Suprapubic skin (tissue), 4 donors: ENCODE data around the gene ADSS2. TPM values are rescaled to one million over a fixed set of nuclear protein-coding genes. Genes with fewer than 3 reads are reported as not detected.

Experiments used
- DNase-seq, 2 donors: peaks; one replicate each; pipeline ENCODE4 v3.0.0-alpha.2; 2019; ENCODE audit warnings: low spot score in 2 of 2
- H3K27ac ChIP-seq: fragments of 200-600 bp; sonication (generic); one replicate; pipeline ENCODE4 v1.5.1; 2019
- H3K27me3 ChIP-seq: fragments of 200-600 bp; sonication (generic); one replicate; pipeline ENCODE4 v1.5.1; 2019
- H3K36me3 ChIP-seq: fragments of 200-600 bp; sonication (generic); one replicate; pipeline ENCODE4 v1.5.1; 2019
- H3K4me1 ChIP-seq: fragments of 200-600 bp; sonication (generic); one replicate; pipeline ENCODE4 v1.5.1; 2019
- H3K4me3 ChIP-seq: fragments of 200-600 bp; sonication (generic); one replicate; pipeline ENCODE4 v1.5.1; 2019; ENCODE audit warnings: mild to moderate bottlenecking
- H3K9me3 ChIP-seq: fragments of 200-600 bp; sonication (generic); one replicate; pipeline ENCODE4 v1.5.1; 2019
- CTCF ChIP-seq, 2 donors: fragments of 200-600 bp in 1 of 2; fragments of 450-650 bp in 1 of 2; sonication (generic) in 1 of 2; IDR thresholded peaks; one replicate each; pipeline ENCODE4 v1.5.1; 2016 to 2019; ENCODE audit warnings: antibody characterized with exemption in 2 of 2, mild to moderate bottlenecking in 1 of 2, moderate library complexity in 1 of 2
- EP300 ChIP-seq: sonication (generic); formaldehyde crosslinking; IDR thresholded peaks from one replicate; pipeline ENCODE4 v1.6.1; 2017; ENCODE audit warnings: antibody characterized with exemption
- POLR2A ChIP-seq, 2 donors: fragments of 450-650 bp; IDR thresholded peaks; one replicate each; pipeline ENCODE4 v1.6.1; 2017; ENCODE audit warnings: antibody characterized with exemption in 2 of 2, mild to moderate bottlenecking in 2 of 2, moderate library complexity in 2 of 2
- POLR2AphosphoS5 ChIP-seq, 3 donors: sonication (generic); formaldehyde crosslinking; IDR thresholded peaks; one replicate each; pipeline ENCODE4 v1.6.1; 2017; ENCODE audit warnings: antibody characterized with exemption in 3 of 3
- WGBS: methylation state at CpG from one replicate; pipeline ENCODE4 v1.1.5; 2018; 5-methylcytosine and 5-hydroxymethylcytosine counted together
- total RNA-seq, 4 donors: library from RNA; depleted of rRNA; stranded (reverse); fragments of >200 nt; gene quantifications; one replicate each; pipeline ENCODE4 v1.1.0, GENCODE V29; 2016

ADSS2 gene
- total RNA-seq, 4 donors from 2014 or later: 39.8 to 65.3 (median 52.1) TPM

GRCh38 chr1:244435562-244436205 is 16.0 kb downstream of the ADSS2 start:
- Histone ChIP-seq H3K36me3 (peaks cover 14% of the 10 kb centered on the region), H3K4me1 (peaks cover 10% of the 10 kb centered on the region), H3K27me3 (no peaks in the 10 kb centered on the region), H3K9me3 (no peaks in the 10 kb centered on the region), H3K4me3 (no peak overlapping the region), H3K27ac (no peak overlapping the region)
- no peak for DNase-seq
- no peak for TF ChIP-seq EP300
- no peak for TF ChIP-seq POLR2A (IDR thresholded peaks at IDR 0.05)
- TF ChIP-seq POLR2AphosphoS5 (IDR thresholded peaks at IDR 0.05): no peak
- no peak for TF ChIP-seq CTCF (IDR thresholded peaks at IDR 0.05)
- WGBS: 84% methylated on average over 6 of the region's 6 CpGs

GRCh38 chr1:244431166-244431565 is 20.5 kb downstream of the ADSS2 start:
- Histone ChIP-seq H3K36me3 (peaks cover 25% of the 10 kb centered on the region), H3K27me3 (no peaks in the 10 kb centered on the region), H3K9me3 (no peaks in the 10 kb centered on the region), H3K4me1 (no peaks in the 10 kb centered on the region), H3K4me3 (no peak overlapping the region), H3K27ac (no peak overlapping the region)
- DNase-seq: no peak
- no peak for TF ChIP-seq POLR2AphosphoS5 (IDR thresholded peaks at IDR 0.05)

DNA sequence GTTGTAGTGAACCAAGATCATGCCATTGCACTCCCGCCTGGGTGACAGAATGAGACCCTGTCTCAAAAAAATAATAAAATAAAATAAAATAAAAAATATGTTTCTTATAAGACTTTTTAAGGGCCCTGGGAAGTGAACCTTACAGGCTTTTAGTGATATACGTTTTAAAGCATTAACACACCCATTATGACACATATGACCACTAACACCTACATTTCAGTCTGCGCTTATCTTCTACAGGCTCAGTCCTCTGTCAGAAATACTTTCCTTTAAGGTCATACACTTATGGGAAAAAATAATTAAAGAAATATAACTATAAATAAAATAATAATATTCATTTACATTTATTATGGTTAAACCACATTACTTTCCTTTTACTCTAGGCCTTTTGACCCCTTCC is 21.9 kb downstream of the ADSS2 start:
- Histone ChIP-seq H3K36me3 (peaks cover 17% of the 10 kb centered on the region), H3K9me3 (no peaks in the 10 kb centered on the region), H3K27ac (no peak overlapping the region), H3K27me3 (no peaks in the 10 kb centered on the region), H3K4me1 (no peaks in the 10 kb centered on the region), H3K4me3 (no peak overlapping the region)
- 99% methylated on average over 3 of the region's 3 CpGs for WGBS
- DNase-seq: no peak
- no peak for TF ChIP-seq POLR2AphosphoS5 (IDR thresholded peaks at IDR 0.05)
- TF ChIP-seq CTCF (IDR thresholded peaks at IDR 0.05): no peak
- TF ChIP-seq POLR2A (IDR thresholded peaks at IDR 0.05): no peak
- TF ChIP-seq EP300: no peak

DNA sequence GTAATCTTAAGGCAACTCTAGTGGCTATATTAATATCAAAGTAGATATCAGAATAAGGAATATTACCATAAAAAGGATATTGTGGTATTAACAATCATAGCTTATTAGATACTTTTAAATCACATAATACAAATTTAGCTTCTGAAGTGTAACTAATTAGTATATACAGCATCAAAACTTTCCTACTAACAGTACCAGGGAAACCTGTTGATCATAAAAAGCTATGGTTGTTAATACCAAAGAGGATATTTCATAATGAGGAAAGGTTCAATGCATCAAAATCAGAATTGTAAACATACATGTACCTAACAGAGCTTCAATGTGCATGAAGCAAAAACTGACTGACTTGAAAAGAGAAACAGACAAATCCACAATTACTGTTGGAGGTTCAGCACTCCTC is 24.1 kb downstream of the ADSS2 start:
- Histone ChIP-seq H3K27me3 (no peaks in the 10 kb centered on the region), H3K36me3 (peaks cover 24% of the 10 kb centered on the region), H3K27ac (no peak overlapping the region), H3K4me3 (no peak overlapping the region), H3K4me1 (no peaks in the 10 kb centered on the region), H3K9me3 (no peaks in the 10 kb centered on the region)
- TF ChIP-seq CTCF (IDR thresholded peaks at IDR 0.05): no peak
- no peak for TF ChIP-seq EP300
- TF ChIP-seq POLR2AphosphoS5 (IDR thresholded peaks at IDR 0.05): no peak
- no peak for DNase-seq

DNA sequence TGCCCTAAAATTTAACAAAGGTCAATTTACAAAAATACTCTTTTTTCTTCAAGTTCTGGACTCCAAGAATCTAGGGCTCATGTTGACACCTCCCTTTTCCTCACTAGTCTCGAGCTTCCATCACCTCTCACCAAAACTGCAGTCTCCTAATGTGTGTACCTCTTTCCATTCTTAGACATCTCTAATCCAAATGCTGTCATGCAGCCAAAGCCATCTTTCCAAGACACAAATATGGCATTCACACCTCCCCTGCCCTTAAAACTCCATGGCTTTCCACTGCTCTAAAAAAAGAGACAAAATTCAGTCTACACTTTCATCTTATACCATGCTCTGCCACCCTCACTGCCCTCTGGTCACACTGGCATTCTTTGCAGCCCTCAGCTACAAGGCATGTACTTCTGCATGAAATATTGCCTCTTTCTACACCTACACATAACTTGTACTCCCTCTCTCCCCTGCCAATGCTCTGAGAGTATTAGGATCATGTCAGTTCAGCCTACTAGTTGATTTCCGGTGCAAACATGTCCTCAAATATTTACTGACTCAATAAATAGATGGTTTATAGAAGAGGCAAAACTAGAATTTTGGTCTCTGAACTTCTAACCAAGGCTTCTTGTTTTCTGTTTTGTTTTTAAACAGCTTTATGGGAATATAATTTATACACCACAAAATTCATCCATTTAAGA is 26.9 kb downstream of the ADSS2 start:
- H3K4me1 ChIP-seq: no peaks in the 10 kb centered on the region
- no peaks in the 10 kb centered on the region for H3K9me3 ChIP-seq
- H3K4me3 ChIP-seq: no peak overlapping the region
- H3K27ac ChIP-seq: no peak overlapping the region
- 75% methylated on average over 2 of the region's 2 CpGs for WGBS
- H3K36me3 ChIP-seq: peaks cover 28% of the 10 kb centered on the region
- TF ChIP-seq EP300: no peak
- TF ChIP-seq POLR2A (IDR thresholded peaks at IDR 0.05): no peak
- TF ChIP-seq POLR2AphosphoS5 (IDR thresholded peaks at IDR 0.05): no peak
- no peak for TF ChIP-seq CTCF (IDR thresholded peaks at IDR 0.05)
- DNase-seq: no peak
- H3K27me3 ChIP-seq: no peaks in the 10 kb centered on the region
